A549 (cell line): ENCODE results near the gene GPR63. TPM values are rescaled to one million over a fixed set of nuclear protein-coding genes. Genes with fewer than 3 reads are reported as not detected.

ENCODE experiments used
- ATAC-seq, 2 experiments: fragments of 200-7000 bp in 1 of 2; fragments of >200 bp in 1 of 2; cut with Nextera tagmentation in 1 of 2; cut with Tn5 transposase in 1 of 2; 3 replicates each; pipeline versions ENCODE4 v1.8.0 to v1.9.1; 2018 to 2020; ENCODE audit warnings: mild to moderate bottlenecking in 1 of 2, moderate library complexity in 1 of 2
- CTCF ChIA-PET: fragments of 300-600 bp; sonication (Branson Sonifier 250); formaldehyde crosslinking; extraction: SDS; loops from one replicate; lab custom pipeline; 2021; ENCODE audit warnings: antibody characterized with exemption, inconsistent platforms; lab: Yijun Ruan, JAX
- POLR2A ChIA-PET: fragments of 350-600 bp; formaldehyde crosslinking; extraction: SDS; loops from one replicate; lab custom pipeline; 2021; ENCODE audit warnings: antibody characterized with exemption, inconsistent platforms; lab: Yijun Ruan, JAX
- DNase-seq, 2 experiments: peaks; one replicate each; pipeline versions ENCODE4 v3.0.0 to v3.0.0-alpha.2; 2011 to 2016; ENCODE audit warnings: low read depth in 1 of 2, low spot score in 1 of 2
- FAIRE-seq: peaks from 2 replicates; lab custom pipeline; 2011; peaks lifted over from hg19 to GRCh38; lab: Jason Lieb, UNC
- H3K27ac ChIP-seq, 2 experiments: fragments of >200 bp; sonication (Bioruptor Twin); formaldehyde crosslinking; 3 replicates each; pipeline ENCODE4 v1.5.1; 2016 to 2017
- H3K4me1 ChIP-seq: fragments of >200 bp; sonication (Bioruptor Twin); formaldehyde crosslinking; 3 replicates; pipeline ENCODE4 v1.6.1; 2016
- H3K4me2 ChIP-seq: fragments of >200 bp; sonication (Bioruptor Twin); formaldehyde crosslinking; 3 replicates; pipeline ENCODE4 v1.6.1; 2016
- H3K4me3 ChIP-seq: fragments of >200 bp; sonication (Bioruptor Twin); formaldehyde crosslinking; 3 replicates; pipeline ENCODE4 v1.5.1; 2016
- H3K9me3 ChIP-seq: fragments of >200 bp; sonication (Bioruptor Twin); formaldehyde crosslinking; 3 replicates; pipeline ENCODE4 v1.6.1; 2016
- CEBPB ChIP-seq, 2 experiments: fragments of >200 bp in 1 of 2; sonication (Bioruptor Twin) in 1 of 2; formaldehyde crosslinking in 1 of 2; IDR thresholded peaks; 2 replicates each; pipeline ENCODE4 v1.6.1; 2012 to 2016
- CHD2 ChIP-seq: fragments of 150-350 bp; IDR thresholded peaks from 2 replicates; pipeline ENCODE4 v1.6.1; 2014; ENCODE audit warnings: low read length; ENCODE audit not compliant: partially characterized antibody
- CHD4 ChIP-seq: fragments of 200-600 bp; sonication (generic); IDR thresholded peaks from 2 replicates; pipeline ENCODE4 v1.6.1; 2016; ENCODE audit warnings: antibody characterized with exemption, mild to moderate bottlenecking, borderline replicate concordance
- ELK1 ChIP-seq: fragments of 150-350 bp; IDR thresholded peaks from 2 replicates; pipeline ENCODE4 v1.6.1; 2014; ENCODE audit warnings: low read depth, mild to moderate bottlenecking, low read length
- ESRRA ChIP-seq: fragments of 150-350 bp; IDR thresholded peaks from 2 replicates; pipeline ENCODE4 v1.6.1; 2014; ENCODE audit warnings: mild to moderate bottlenecking, low read length, borderline replicate concordance
- FOSL2 ChIP-seq, 2 experiments: fragments of 450-650 bp in 1 of 2; fragments of >200 bp in 1 of 2; sonication (Bioruptor Twin) in 1 of 2; formaldehyde crosslinking; IDR thresholded peaks; 2 replicates each; pipeline versions ENCODE4 v1.5.0 to v1.6.1; 2016 to 2020; ENCODE audit warnings: mild to moderate bottlenecking in 1 of 2, moderate library complexity in 1 of 2
- FOXS1 ChIP-seq: fragments of 250-450 bp; sonication (Bioruptor Pico); IDR thresholded peaks from 2 replicates; pipeline ENCODE4 v1.5.0; 2020; ENCODE audit warnings: mild to moderate bottlenecking, moderate library complexity
- GATA3 ChIP-seq: IDR thresholded peaks from 2 replicates; pipeline ENCODE4 v1.6.1; 2012; ENCODE audit warnings: borderline replicate concordance
- HOXA7 ChIP-seq: fragments of 250-450 bp; sonication (Bioruptor Pico); IDR thresholded peaks from 2 replicates; pipeline ENCODE4 v1.5.0; 2020; ENCODE audit warnings: mild to moderate bottlenecking, moderate library complexity
- HOXB13 ChIP-seq: fragments of 250-450 bp; sonication (Bioruptor Pico); IDR thresholded peaks from 2 replicates; pipeline ENCODE4 v1.5.0; 2020; ENCODE audit warnings: low read depth, mild to moderate bottlenecking, moderate library complexity
- HOXB5 ChIP-seq: fragments of 250-450 bp; sonication (Bioruptor Pico); IDR thresholded peaks from 2 replicates; pipeline ENCODE4 v1.5.0; 2020; ENCODE audit warnings: mild to moderate bottlenecking, moderate library complexity
- JUN ChIP-seq, 2 experiments: fragments of >200 bp; sonication (Bioruptor Twin); formaldehyde crosslinking; IDR thresholded peaks; 2 replicates in 1 of 2; 3 replicates in 1 of 2; pipeline ENCODE4 v1.6.1; 2016 to 2017
- KDM1A ChIP-seq: fragments of 200-600 bp; sonication (generic); IDR thresholded peaks from 2 replicates; pipeline ENCODE4 v1.6.1; 2016; ENCODE audit warnings: low read depth, mild to moderate bottlenecking
- MAFK ChIP-seq: fragments of 450-650 bp; IDR thresholded peaks from 2 replicates; pipeline ENCODE4 v1.6.1; 2014; ENCODE audit not compliant: partially characterized antibody
- MAZ ChIP-seq: fragments of 150-350 bp; IDR thresholded peaks from 2 replicates; pipeline ENCODE4 v1.6.1; 2014; ENCODE audit warnings: antibody characterized with exemption, low read depth, low read length, borderline replicate concordance
- NFE2L2 ChIP-seq: fragments of 150-350 bp; conservative IDR thresholded peaks from 2 replicates; pipeline ENCODE4 v1.6.1; 2014; ENCODE audit warnings: low read length
- NPAS2 ChIP-seq: fragments of 250-450 bp; sonication (Bioruptor Pico); IDR thresholded peaks from 2 replicates; pipeline ENCODE4 v1.8.0; 2022; ENCODE audit warnings: mild to moderate bottlenecking, moderate library complexity, borderline replicate concordance
- NR3C1 ChIP-seq: fragments of >200 bp; sonication (Bioruptor Twin); formaldehyde crosslinking; IDR thresholded peaks from 3 replicates; pipeline ENCODE4 v1.6.1; 2017
- PBX3 ChIP-seq: IDR thresholded peaks from 2 replicates; pipeline ENCODE4 v1.6.1; 2012
- RAD21 ChIP-seq, 2 experiments: fragments of >200 bp in 1 of 2; sonication (Bioruptor Twin) in 1 of 2; formaldehyde crosslinking in 1 of 2; IDR thresholded peaks in 1 of 2; conservative IDR thresholded peaks in 1 of 2; 2 replicates in 1 of 2; 3 replicates in 1 of 2; pipeline ENCODE4 v1.6.1; 2012 to 2018; ENCODE audit warnings: inconsistent platforms in 1 of 2
- RFX5 ChIP-seq: fragments of 450-650 bp; IDR thresholded peaks from 2 replicates; pipeline ENCODE4 v1.7.1; 2014; ENCODE audit warnings: antibody characterized with exemption, mild to moderate bottlenecking, moderate library complexity
- SMC3 ChIP-seq: fragments of >200 bp; sonication (Bioruptor Twin); formaldehyde crosslinking; IDR thresholded peaks from 3 replicates; pipeline ENCODE4 v1.6.1; 2018; ENCODE audit warnings: inconsistent platforms
- ZSCAN20 ChIP-seq: fragments of 250-450 bp; sonication (Bioruptor Pico); IDR thresholded peaks from 2 replicates; pipeline ENCODE4 v1.8.0; 2022; ENCODE audit warnings: mild to moderate bottlenecking, moderate library complexity
- WGBS: methylation state at CpG from one replicate; pipeline ENCODE4 v1.1.6; 2017; ENCODE audit errors: missing lambda C conversion rate; 5-methylcytosine and 5-hydroxymethylcytosine counted together
- polyA plus RNA-seq, 4 experiments: library from polyadenylated mRNA; depleted of rRNA in 3 of 4; stranded (reverse); fragments of >200 nt; fragmentation: RNase III in 1 of 4; extraction: RNeasy Plus Mini Kit Qiagen cat#74134 plus additional on column Dnase treatment in 1 of 4; gene quantifications; 2 replicates in 3 of 4; 3 replicates in 1 of 4; pipeline ENCODE4 v1.2.3, GENCODE V29; 2011 to 2017
- TF ChIP-seq, protein P1 (sequence below): fragments of 250-450 bp; sonication (Bioruptor Pico); IDR thresholded peaks from 2 replicates; pipeline ENCODE4 v1.5.0; 2020; ENCODE audit warnings: low read depth, mild to moderate bottlenecking, moderate library complexity
- TF ChIP-seq, protein P2 (sequence below): fragments of 200-600 bp; sonication (generic); IDR thresholded peaks from 2 replicates; pipeline ENCODE4 v1.6.1; 2016; ENCODE audit warnings: antibody characterized with exemption, mild to moderate bottlenecking, moderate library complexity

The GPR63 gene
- polyA plus RNA-seq, 2 of the 4 experiments (the other 2 are of a cell fraction): 0.48 to 0.67 TPM

DNA sequence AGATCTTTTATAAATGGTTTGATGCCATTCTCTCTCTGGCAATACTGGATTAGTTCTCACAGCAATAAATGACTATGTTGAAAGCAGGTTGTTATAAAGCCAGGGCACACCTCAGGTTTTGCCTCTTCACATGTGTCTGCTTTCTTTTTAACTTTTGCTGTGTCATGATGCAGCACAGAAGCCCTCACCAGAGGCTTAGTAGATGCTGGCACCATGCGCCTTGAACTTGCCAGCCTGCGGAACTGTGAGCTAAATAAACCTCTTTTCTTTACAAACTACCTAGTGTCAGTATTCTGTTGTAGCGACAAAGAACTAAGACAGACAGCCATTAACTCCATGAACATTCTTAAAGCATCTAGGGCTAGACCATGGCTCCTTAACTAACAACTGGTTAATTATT, 15.3 kb upstream of the GPR63 start:
- Histone ChIP-seq H3K27ac (no peak overlapping the region), H3K4me2 (no peak overlapping the region), H3K9me3 (0 out of 3 replicates have a peak, but pooled peaks cover 3% of the 10 kb centered on the region), H3K4me1 (no peaks in the 10 kb centered on the region), H3K4me3 (no peak overlapping the region)
- 73% methylated on average over 3 of the region's 3 CpGs for WGBS
- ATAC-seq (no peak), FAIRE-seq (no peak), DNase-seq (no peak)
- CTCF ChIA-PET: no interaction called here
- POLR2A ChIA-PET: no interaction called here
- TF ChIP-seq CHD2 (no peak), GATA3 (no peak), NPAS2 (CRISPR knock-in tag) (no peak), FOSL2 (IDR thresholded peaks at IDR 0.05) (no peak), FOSL2 (CRISPR knock-in tag; IDR thresholded peaks at IDR 0.05) (no peak), HOXB13 (no peak), CHD4 (no peak), ESRRA (no peak), KDM1A (no peak), NR3C1 (no peak), RAD21 (conservative IDR thresholded peaks at IDR 0.05 in 1 of 2, IDR thresholded peaks at IDR 0.05 in 1 of 2) (no peak)
- TF ChIP-seq, protein P1, sequence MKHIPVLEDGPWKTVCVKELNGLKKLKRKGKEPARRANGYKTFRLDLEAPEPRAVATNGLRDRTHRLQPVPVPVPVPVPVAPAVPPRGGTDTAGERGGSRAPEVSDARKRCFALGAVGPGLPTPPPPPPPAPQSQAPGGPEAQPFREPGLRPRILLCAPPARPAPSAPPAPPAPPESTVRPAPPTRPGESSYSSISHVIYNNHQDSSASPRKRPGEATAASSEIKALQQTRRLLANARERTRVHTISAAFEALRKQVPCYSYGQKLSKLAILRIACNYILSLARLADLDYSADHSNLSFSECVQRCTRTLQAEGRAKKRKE: no peak

DNA sequence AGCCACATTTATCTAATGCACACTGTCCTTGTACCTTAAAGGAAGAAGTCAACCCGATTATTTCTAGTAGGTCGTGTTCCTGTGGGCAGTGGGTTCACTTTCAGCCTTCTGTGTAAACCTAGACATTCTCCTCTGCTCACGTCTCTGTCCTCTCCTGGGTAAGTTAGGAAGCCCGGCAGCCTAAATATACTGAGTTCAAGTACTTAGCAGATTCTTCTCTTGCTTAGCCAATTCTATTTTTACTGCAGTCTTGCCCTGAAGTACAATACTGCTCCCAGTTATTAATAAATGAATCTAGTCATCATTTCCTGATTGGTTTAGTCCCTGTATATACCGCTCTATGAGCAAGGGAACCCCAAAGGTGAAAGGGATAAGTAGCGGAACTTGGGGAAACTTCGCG, 14.6 kb upstream of the GPR63 start:
- FAIRE-seq (no peak), DNase-seq (no peak), ATAC-seq (no peak)
- Histone ChIP-seq H3K27ac (no peak overlapping the region), H3K4me1 (no peaks in the 10 kb centered on the region), H3K4me3 (no peak overlapping the region), H3K9me3 (0 out of 3 replicates have a peak, but pooled peaks cover 3% of the 10 kb centered on the region), H3K4me2 (no peak overlapping the region)
- TF ChIP-seq RFX5 (no peak), SMC3 (no peak), ELK1 (no peak), NFE2L2 (no peak), HOXA7 (CRISPR knock-in tag) (no peak), HOXB5 (CRISPR knock-in tag) (no peak), FOXS1 (no peak), NPAS2 (CRISPR knock-in tag) (no peak), CEBPB (IDR thresholded peaks at IDR 0.05) (no peak), JUN (IDR thresholded peaks at IDR 0.05) (no peak), MAZ (no peak), MAFK (no peak), ZSCAN20 (no peak), PBX3 (no peak)
- TF ChIP-seq, protein P2, sequence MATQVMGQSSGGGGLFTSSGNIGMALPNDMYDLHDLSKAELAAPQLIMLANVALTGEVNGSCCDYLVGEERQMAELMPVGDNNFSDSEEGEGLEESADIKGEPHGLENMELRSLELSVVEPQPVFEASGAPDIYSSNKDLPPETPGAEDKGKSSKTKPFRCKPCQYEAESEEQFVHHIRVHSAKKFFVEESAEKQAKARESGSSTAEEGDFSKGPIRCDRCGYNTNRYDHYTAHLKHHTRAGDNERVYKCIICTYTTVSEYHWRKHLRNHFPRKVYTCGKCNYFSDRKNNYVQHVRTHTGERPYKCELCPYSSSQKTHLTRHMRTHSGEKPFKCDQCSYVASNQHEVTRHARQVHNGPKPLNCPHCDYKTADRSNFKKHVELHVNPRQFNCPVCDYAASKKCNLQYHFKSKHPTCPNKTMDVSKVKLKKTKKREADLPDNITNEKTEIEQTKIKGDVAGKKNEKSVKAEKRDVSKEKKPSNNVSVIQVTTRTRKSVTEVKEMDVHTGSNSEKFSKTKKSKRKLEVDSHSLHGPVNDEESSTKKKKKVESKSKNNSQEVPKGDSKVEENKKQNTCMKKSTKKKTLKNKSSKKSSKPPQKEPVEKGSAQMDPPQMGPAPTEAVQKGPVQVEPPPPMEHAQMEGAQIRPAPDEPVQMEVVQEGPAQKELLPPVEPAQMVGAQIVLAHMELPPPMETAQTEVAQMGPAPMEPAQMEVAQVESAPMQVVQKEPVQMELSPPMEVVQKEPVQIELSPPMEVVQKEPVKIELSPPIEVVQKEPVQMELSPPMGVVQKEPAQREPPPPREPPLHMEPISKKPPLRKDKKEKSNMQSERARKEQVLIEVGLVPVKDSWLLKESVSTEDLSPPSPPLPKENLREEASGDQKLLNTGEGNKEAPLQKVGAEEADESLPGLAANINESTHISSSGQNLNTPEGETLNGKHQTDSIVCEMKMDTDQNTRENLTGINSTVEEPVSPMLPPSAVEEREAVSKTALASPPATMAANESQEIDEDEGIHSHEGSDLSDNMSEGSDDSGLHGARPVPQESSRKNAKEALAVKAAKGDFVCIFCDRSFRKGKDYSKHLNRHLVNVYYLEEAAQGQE: no peak
- ChIA-PET CTCF (no interaction called here), POLR2A (no interaction called here)
- 61% methylated on average over 8 of the region's 8 CpGs for WGBS
